Coronary artery (tissue), 2 donors: ENCODE results near the gene LTBP2.
A peak's percentile ranks its signal among the peaks of the same experiment; 100 is the strongest.
"Not testable (repeated sequence)": the region's sequence is repeated elsewhere in the genome, so short reads cannot be mapped to it uniquely, and the experiment has no call there.

Experiments used
- DNase-seq: peaks from one replicate; pipeline ENCODE4 v3.0.0-alpha.2; 2017; ENCODE audit warnings: low spot score
- H3K27ac ChIP-seq, 2 donors: fragments of 200-600 bp; sonication (generic); one replicate each; pipeline ENCODE4 v1.5.1; 2016 to 2019
- H3K4me3 ChIP-seq: fragments of 200-600 bp; sonication (generic); 2 replicates; pipeline ENCODE4 v1.5.1; 2016; ENCODE audit warnings: mild to moderate bottlenecking, moderate library complexity
- CTCF ChIP-seq: fragments of 200-600 bp; sonication (generic); IDR thresholded peaks from one replicate; pipeline ENCODE4 v1.5.1; 2019; ENCODE audit warnings: antibody characterized with exemption

Gene LTBP2

GRCh38 chr14:74539503-74539902 lies 72.5 kb downstream of the LTBP2 start:
- Histone ChIP-seq H3K4me3 (no peak overlapping the region), H3K27ac (no peak overlapping the region)
- TF ChIP-seq CTCF, result no peak
- no peak for DNase-seq

DNA sequence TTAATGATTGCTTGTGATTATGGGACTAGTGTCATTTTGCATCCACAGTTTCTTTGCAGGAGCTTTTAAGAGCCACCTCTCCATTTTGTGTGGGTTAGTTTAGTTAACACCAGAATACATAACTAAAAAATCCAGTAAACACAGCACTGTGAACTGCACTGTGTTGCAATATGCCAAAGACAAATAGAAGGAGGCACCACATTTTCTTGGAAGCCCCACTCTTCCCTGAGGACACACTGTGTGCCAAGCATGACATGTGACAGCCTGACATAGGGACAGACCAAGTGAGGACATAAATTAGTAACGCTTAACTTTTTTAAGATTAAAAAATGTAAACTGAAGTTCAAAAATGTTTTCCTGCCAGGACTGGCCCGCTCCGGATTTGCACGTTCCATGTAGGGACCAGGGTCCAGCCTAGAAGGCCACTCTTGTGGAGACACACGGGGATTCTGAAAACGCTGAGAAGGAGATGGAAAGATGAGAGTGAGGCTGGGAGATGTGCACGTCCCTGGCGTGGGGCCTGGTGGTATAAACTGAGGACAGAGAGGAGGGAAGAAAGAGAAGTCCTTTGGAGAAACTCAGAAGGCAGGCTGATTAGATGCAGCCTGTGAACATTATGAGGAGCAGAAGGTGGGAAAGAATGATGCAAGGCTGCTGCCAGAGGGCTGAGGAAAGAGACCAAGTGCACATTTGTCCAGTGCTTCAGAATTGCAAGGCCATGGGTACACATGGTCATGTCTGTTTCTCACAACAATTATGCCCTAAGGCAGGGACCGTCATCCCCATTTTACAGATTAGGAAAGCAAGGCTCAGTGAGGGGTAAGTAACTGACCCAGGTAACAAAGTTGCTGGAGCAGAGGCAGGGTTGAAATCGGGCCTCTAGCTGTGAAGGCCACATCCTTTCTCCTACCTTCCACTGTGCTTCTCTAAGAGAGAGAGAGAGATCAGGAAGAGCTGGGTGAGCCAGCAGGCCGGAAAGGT lies 73.3 kb downstream of the LTBP2 start:
- H3K4me3 ChIP-seq, result no peak overlapping the region
- no peak for TF ChIP-seq CTCF
- peak overlapping the region in 1 of 2 donors; percentile 15 for H3K27ac ChIP-seq
- no peak for DNase-seq

DNA sequence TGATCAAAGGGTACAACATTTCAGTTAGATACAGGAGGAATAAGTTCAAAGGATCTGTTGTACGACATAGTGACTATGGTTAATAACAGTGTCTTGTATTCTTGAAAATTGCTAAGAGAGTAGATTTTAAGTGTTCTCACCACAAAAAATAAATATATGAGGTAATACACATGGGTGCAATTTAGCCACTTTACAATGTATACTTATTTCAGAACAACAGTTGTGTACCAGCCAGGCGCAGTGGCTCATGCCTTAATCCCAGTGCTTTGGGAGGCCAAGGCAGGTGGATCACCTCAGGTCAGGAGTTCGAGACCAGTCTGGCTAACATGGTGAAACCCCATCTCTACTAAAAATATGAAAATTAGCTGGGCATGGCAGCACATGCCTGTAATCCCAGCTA lies 75.7 kb downstream of the LTBP2 start:
- not testable (repeated sequence) for H3K4me3 ChIP-seq, H3K27ac ChIP-seq, DNase-seq

DNA sequence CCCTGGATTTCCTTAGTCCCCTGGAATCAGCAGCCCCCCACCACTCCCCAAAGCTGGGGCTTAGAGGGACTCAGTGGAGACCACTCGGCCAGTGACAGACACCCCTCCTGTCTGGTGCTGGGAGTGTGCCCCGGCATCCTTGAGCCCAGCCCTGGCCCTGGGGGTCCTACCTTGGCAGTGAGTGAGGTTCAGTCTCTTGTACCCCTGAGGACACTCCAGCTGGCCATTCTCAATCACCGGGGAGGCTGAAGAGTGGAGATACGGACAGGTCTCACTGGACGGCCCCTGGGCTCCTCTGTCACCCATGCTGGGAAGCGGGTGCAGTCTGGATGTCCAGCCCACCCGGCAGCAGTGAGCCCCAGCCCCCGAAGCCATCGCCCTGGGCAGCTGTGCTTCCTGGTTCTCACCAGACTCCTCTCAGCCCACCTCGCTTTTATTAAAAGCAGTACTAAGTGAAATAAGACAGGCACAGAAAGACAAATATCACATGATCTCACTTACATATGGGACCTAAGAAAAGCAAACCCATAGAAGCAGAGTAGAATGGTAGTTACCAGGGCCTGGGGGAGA lies 76.2 kb downstream of the LTBP2 start:
- no peak for DNase-seq
- no peak for TF ChIP-seq CTCF
- H3K4me3 ChIP-seq, result no peak overlapping the region
- peak overlapping the region in 1 of 2 donors; percentile 28 for H3K27ac ChIP-seq

DNA sequence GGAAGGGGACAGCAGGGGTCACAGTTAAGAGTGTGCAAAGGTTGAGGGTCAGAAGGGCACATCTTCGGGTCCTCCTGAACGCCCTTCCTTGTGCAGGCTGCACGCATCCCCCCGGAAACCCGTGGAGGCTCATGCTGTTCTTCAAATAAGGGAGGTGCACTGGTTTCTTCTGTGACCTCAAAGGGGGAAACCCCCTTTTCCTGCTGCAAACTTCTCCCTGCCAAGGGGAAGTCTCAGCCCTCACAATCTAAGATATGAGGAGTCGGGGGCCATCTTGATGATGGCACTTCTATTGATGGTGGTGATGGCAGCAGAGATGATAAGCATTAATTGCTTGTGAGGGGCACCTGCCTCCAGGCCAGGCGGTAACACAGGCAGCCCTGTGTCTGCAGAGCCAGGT lies 78.5 kb downstream of the LTBP2 start:
- TF ChIP-seq CTCF, result no peak
- DNase-seq, result no peak
- H3K27ac ChIP-seq, result no peak overlapping the region
- H3K4me3 ChIP-seq, result no peak overlapping the region

DNA sequence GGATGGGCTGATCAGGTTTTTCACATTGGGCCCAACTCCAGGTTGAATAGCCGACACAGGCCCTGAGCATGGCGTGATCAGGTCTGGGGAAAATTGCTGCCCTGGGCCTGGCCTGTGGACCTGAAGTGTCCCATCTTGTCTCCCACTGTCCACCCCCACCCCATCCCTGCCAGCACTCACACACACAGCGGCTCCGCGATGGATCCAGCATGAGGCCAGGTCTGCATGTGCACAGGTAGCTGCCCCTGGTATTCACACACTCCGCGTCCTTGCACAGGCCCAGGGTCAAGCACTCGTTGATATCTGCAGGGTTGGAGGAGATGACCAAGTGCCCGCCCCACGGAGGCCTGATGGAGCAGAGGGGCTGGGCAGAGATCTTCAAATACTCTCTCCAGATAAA lies 79.8 kb downstream of the LTBP2 start:
- H3K4me3 ChIP-seq, result no peak overlapping the region
- H3K27ac ChIP-seq, result peak overlapping the region in 1 of 2 donors; percentile 41
- no peak for TF ChIP-seq CTCF
- DNase-seq, result no peak

GRCh38 chr14:74531467-74531866 lies 80.6 kb downstream of the LTBP2 start:
- no peak for DNase-seq

More at GRCh38 chr14:74531467-74531866, 80.6 kb downstream of the LTBP2 start:
- peak; percentile 22 for TF ChIP-seq CTCF
- H3K4me3 ChIP-seq, result no peak overlapping the region
- peak overlapping the region in 1 of 2 donors; percentile 35 for H3K27ac ChIP-seq
